Endothelial cell of umbilical vein (primary cell): ENCODE data around the gene SEMA4C. TPM values are rescaled to one million over a fixed set of nuclear protein-coding genes. Genes with fewer than 3 reads are reported as not detected.

Experiments used
- BruUV-seq: library from RNA; stranded (reverse); fragments of 400-500 nt; replicated peaks from 2 replicates; lab custom pipeline; 2021; lab: Mats Ljungman, UMichigan
- CTCF ChIA-PET: fragments of 300-600, 350-600 bp; sonication (Branson Sonifier 250); formaldehyde crosslinking; loops from one replicate; lab custom pipeline; 2021; ENCODE audit warnings: antibody characterized with exemption, inconsistent platforms; lab: Charles Lee
- POLR2A ChIA-PET: fragments of 300-600, 350-600 bp; sonication (Branson Sonifier 250); formaldehyde crosslinking; loops from one replicate; lab custom pipeline; 2021; ENCODE audit warnings: antibody characterized with exemption, inconsistent platforms; lab: Charles Lee
- DNase-seq: peaks from one replicate; pipeline ENCODE4 v3.0.0-alpha.2; 2011; ENCODE audit warnings: low read depth, low spot score
- FAIRE-seq: peaks from 2 replicates; lab custom pipeline; 2011; peaks lifted over from hg19 to GRCh38; lab: Jason Lieb, UNC
- H2AFZ ChIP-seq: 2 replicates; pipeline ENCODE4 v1.6.0; 2012; ENCODE audit warnings: low read depth, low read length, control low read depth, inconsistent platforms
- H3K27ac ChIP-seq: 2 replicates; pipeline ENCODE4 v1.5.1; 2011; ENCODE audit warnings: low read depth, mild to moderate bottlenecking, control low read depth, low read length, moderate library complexity; ENCODE audit not compliant: insufficient read depth
- H3K27me3 ChIP-seq, 2 experiments: 2 replicates each; pipeline versions ENCODE4 v1.6.0 to v1.6.1; 2011; ENCODE audit warnings: low read length in 2 of 2, mixed read lengths in 1 of 2; ENCODE audit not compliant: control insufficient read depth in 2 of 2, insufficient read depth in 2 of 2
- H3K36me3 ChIP-seq, 2 experiments: 2 replicates in 1 of 2; 3 replicates in 1 of 2; pipeline ENCODE4 v1.5.1; 2011; ENCODE audit warnings: low read length in 2 of 2, mild to moderate bottlenecking in 1 of 2, moderate library complexity in 1 of 2; ENCODE audit not compliant: control insufficient read depth in 2 of 2, insufficient read depth in 2 of 2; ENCODE audit errors: extremely low read depth in 1 of 2
- H3K4me1 ChIP-seq: 3 replicates; pipeline ENCODE4 v1.5.1; 2011; ENCODE audit warnings: mild to moderate bottlenecking, low read length; ENCODE audit not compliant: control insufficient read depth, insufficient read depth; ENCODE audit errors: extremely low read depth
- H3K4me2 ChIP-seq: 2 replicates; pipeline ENCODE4 v1.6.1; 2011; ENCODE audit warnings: low read length, control low read depth, mixed read lengths; ENCODE audit not compliant: insufficient read depth
- H3K4me3 ChIP-seq, 3 experiments: fragments of 200-600 bp in 1 of 3; sonication (generic), shearing (Covaris generic) in 1 of 3; replicated peaks in 1 of 3; 2 replicates each; pipeline ENCODE4 v1.5.1; 2011 to 2016; ENCODE audit warnings: control low read depth in 3 of 3, low read length in 3 of 3, mild to moderate bottlenecking in 2 of 3, inconsistent platforms in 1 of 3, low read depth in 1 of 3, moderate library complexity in 1 of 3; ENCODE audit not compliant: insufficient read depth in 1 of 3
- H3K79me2 ChIP-seq: 2 replicates; pipeline ENCODE4 v1.6.0; 2012; ENCODE audit warnings: low read length, inconsistent platforms; ENCODE audit not compliant: control insufficient read depth, insufficient read depth
- H3K9ac ChIP-seq: replicated peaks from 2 replicates; pipeline ENCODE3; 2011; ENCODE audit warnings: low read length, control low read depth; ENCODE audit not compliant: insufficient read depth; ENCODE audit errors: extremely low read depth
- H3K9me1 ChIP-seq: replicated peaks from 3 replicates; pipeline ENCODE4 v1.6.0; 2011; ENCODE audit warnings: mild to moderate bottlenecking, low read length; ENCODE audit not compliant: control insufficient read depth, insufficient read depth; ENCODE audit errors: extremely low read depth
- H3K9me3 ChIP-seq: replicated peaks from 2 replicates; pipeline ENCODE4 v1.5.1; 2012; ENCODE audit warnings: low read length, inconsistent platforms; ENCODE audit not compliant: control insufficient read depth, insufficient read depth
- H4K20me1 ChIP-seq: replicated peaks from 2 replicates; pipeline ENCODE3; 2011; ENCODE audit warnings: mild to moderate bottlenecking, low read length; ENCODE audit not compliant: control insufficient read depth, insufficient read depth; ENCODE audit errors: extremely low read depth
- CTCF ChIP-seq, 2 donors: IDR thresholded peaks; 1 replicate in 1 of 2; 2 replicates in 1 of 2; pipeline ENCODE4 v1.5.1; 2011; ENCODE audit warnings: low read length in 2 of 2, mild to moderate bottlenecking in 2 of 2, moderate library complexity in 2 of 2, control low read depth in 1 of 2, inconsistent platforms in 1 of 2, low read depth in 1 of 2; ENCODE audit not compliant: insufficient read depth in 1 of 2; ENCODE audit errors: extremely low read depth in 1 of 2
- EZH2 ChIP-seq: IDR thresholded peaks from 2 replicates; pipeline ENCODE4 v1.6.1; 2012; ENCODE audit warnings: borderline replicate concordance, low read depth, mild to moderate bottlenecking, moderate library complexity, low read length, inconsistent platforms; ENCODE audit not compliant: severe bottlenecking
- FOS ChIP-seq: IDR thresholded peaks from 2 replicates; pipeline ENCODE4 v1.6.1; 2011; ENCODE audit warnings: mild to moderate bottlenecking, low read length, moderate library complexity, borderline replicate concordance; ENCODE audit not compliant: insufficient read depth
- GATA2 ChIP-seq: IDR thresholded peaks from 2 replicates; pipeline ENCODE4 v1.7.0; 2011; ENCODE audit warnings: low read depth, mild to moderate bottlenecking, moderate library complexity, mixed read lengths, low read length; ENCODE audit not compliant: insufficient read length, insufficient read depth
- JUN ChIP-seq: IDR thresholded peaks from 2 replicates; pipeline ENCODE4 v1.6.1; 2011; ENCODE audit warnings: borderline replicate concordance, low read depth; ENCODE audit not compliant: insufficient read length, insufficient read depth
- MAX ChIP-seq: IDR thresholded peaks from 2 replicates; pipeline ENCODE4 v1.6.1; 2011; ENCODE audit not compliant: insufficient read depth, insufficient read length
- MYC ChIP-seq: IDR thresholded peaks from one replicate; pipeline ENCODE4 v1.6.1; 2011; ENCODE audit warnings: mild to moderate bottlenecking, low read depth, low read length
- POLR2A ChIP-seq: IDR thresholded peaks from 2 replicates; pipeline ENCODE4 v1.6.1; 2012; ENCODE audit warnings: low read depth, mild to moderate bottlenecking, control low read depth, low read length
- POLR2AphosphoS5 ChIP-seq: IDR thresholded peaks from 2 replicates; pipeline ENCODE4 v1.6.1; 2012; ENCODE audit warnings: low read depth, mild to moderate bottlenecking, control low read depth, low read length, moderate library complexity; ENCODE audit not compliant: insufficient read depth
- dilution Hi-C: fragments of 300-500 bp; cut with MboI; formaldehyde crosslinking; loops from one replicate; pipeline ENCODE4 v1.15.0; 2019; ENCODE audit warnings: low sequenced_read_pairs; ENCODE audit not compliant: extremely low pct_ligation_motif_present
- intact Hi-C: fragments of 100-400 bp; cut with micrococcal nuclease; formaldehyde crosslinking; loops from one replicate; pipeline ENCODE4 v1.10.0; 2022
- polyA plus RNA-seq, 4 experiments: library from polyadenylated mRNA; depleted of rRNA in 3 of 4; stranded (reverse) in 3 of 4; unstranded in 1 of 4; fragments of >200 nt; gene quantifications; 2 replicates each; pipeline versions ENCODE4 v1.2.1 to v1.2.3, GENCODE V29; 2011 to 2012; ENCODE audit warnings: missing spikeins in 1 of 4
- total RNA-seq: library from RNA; stranded (reverse); gene quantifications from 2 replicates; pipeline ENCODE4 v1.2.3, GENCODE V29; 2021

Gene SEMA4C
- total and polyA plus RNA-seq, 2 donors (not counting 3 experiments of a cell fraction or from before 2014, with no cell fraction given) = 16.4 to 17.3 TPM

GRCh38 chr2:96844405-96844808 lies 25.5 kb downstream of the SEMA4C start:
- H3K36me3 ChIP-seq = peaks cover 0 to 2% of the 10 kb centered on the region in 2 experiments
- H3K4me3 ChIP-seq = no peak overlapping the region
- no peaks in the 10 kb centered on the region for H4K20me1 ChIP-seq
- H3K4me2 ChIP-seq = no peak overlapping the region
- DNase-seq (no peak), FAIRE-seq (no peak)
- H3K9me3 ChIP-seq = no peaks in the 10 kb centered on the region
- H3K79me2 ChIP-seq = no peaks in the 10 kb centered on the region
- no peaks in the 10 kb centered on the region for H3K27me3 ChIP-seq
- intact Hi-C loops (no loop called here), dilution Hi-C loops (no loop called here)
- no TSS peak for BruUV-seq
- no peak overlapping the region for H3K9ac ChIP-seq
- no peak overlapping the region for H2AFZ ChIP-seq
- H3K9me1 ChIP-seq = no peaks in the 10 kb centered on the region
- CTCF ChIA-PET = interaction anchor here (0.7 kb wide), 1 partner anchor 67 kb away, joined by 4 read pairs; no protein-coding TSS in a partner anchor
- TF ChIP-seq FOS (no peak), MYC (no peak), POLR2AphosphoS5 (no peak), EZH2 (no peak), JUN (no peak)
- no peaks in the 10 kb centered on the region for H3K4me1 ChIP-seq
- POLR2A ChIA-PET = no interaction called here
- no peak overlapping the region for H3K27ac ChIP-seq

- DNase-seq = no peak
- ChIA-PET CTCF (interaction anchor here (1.2 kb wide), 1 partner anchor 14 kb away, joined by 3 read pairs; the partner anchor contains the start of gene ANKRD39), POLR2A (no interaction called here)
- no peaks in the 10 kb centered on the region for H3K9me3 ChIP-seq
- no peaks in the 10 kb centered on the region for H4K20me1 ChIP-seq
- H3K9me1 ChIP-seq = no peaks in the 10 kb centered on the region
- H3K9ac ChIP-seq = no peak within 1 kb of the TSS
- no peak within 1 kb of the TSS for H3K27ac ChIP-seq
- H3K36me3 ChIP-seq = peaks cover 0 to 2% of the 10 kb centered on the region in 2 experiments
- H3K4me3 ChIP-seq = no peak within 1 kb of the TSS
- no peak for TF ChIP-seq MYC
- no peak for TF ChIP-seq MAX
- no peak for TF ChIP-seq JUN
- TF ChIP-seq CTCF (IDR thresholded peaks at IDR 0.05; ENCODE audit: extremely low read depth in 1 of 2, insufficient read depth in 1 of 2, low read depth in 1 of 2, low read length in 2 of 2) = no peak
- no peak for TF ChIP-seq POLR2AphosphoS5
- no peak for TF ChIP-seq FOS
- no peak for TF ChIP-seq POLR2A
- TF ChIP-seq EZH2 = no peak
- TF ChIP-seq GATA2 = no peak
- no peaks in the 10 kb centered on the region for H3K79me2 ChIP-seq
- BruUV-seq = no TSS peak
- FAIRE-seq = no peak
- H3K4me2 ChIP-seq = no peak within 1 kb of the TSS
- dilution Hi-C loops (no loop called here), intact Hi-C loops (no loop called here)
- H3K27me3 ChIP-seq = no peaks in the 10 kb centered on the region
- no peaks in the 10 kb centered on the region for H3K4me1 ChIP-seq
- H2AFZ ChIP-seq = no peak within 1 kb of the TSS
These were observed 26.2 kb downstream of the SEMA4C start, which contains the start of gene ANKRD23 for GRCh38 chr2:96843538-96844268. TSS of gene ANKRD23 (minus strand) at chr2:96844021. CDS start at chr2:96843992, 29 bp downstream.
